ENCODE measurements around the gene ST3GAL4. TPM values are rescaled to one million over a fixed set of nuclear protein-coding genes. Genes with fewer than 3 reads are reported as not detected.

The ST3GAL4 gene
- total and polyA plus RNA-seq, 10 of the 15 experiments (the other 5 are each of a cell fraction or from before 2014, with no cell fraction given), result 3.8 to 8.1 (median 6.5) TPM; not detected in 2

GRCh38 chr11:126361400-126361799 is 5.9 kb downstream of the ST3GAL4 start:
- intact Hi-C loops (cut with micrococcal nuclease; ENCODE audit: unreplicated experiment) (no loop called here), in situ Hi-C loops (cut with MboI) (no loop called here)
- H3K4me3 ChIP-seq, result no peak overlapping the region
- no peaks in the 10 kb centered on the region for H3K27me3 ChIP-seq (replicated peaks in 1 of 2; ENCODE audit: control insufficient read depth in 2 of 2, insufficient read depth in 2 of 2, low read length in 1 of 2)
- ChIA-PET CTCF (interaction anchor here (0.6 kb wide), 1 partner anchor 103 kb away, joined by 3 read pairs; no protein-coding TSS in a partner anchor), SMC1A (ENCODE audit: uncharacterized antibody, unreplicated experiment) (no interaction called here), RAD21 (ENCODE audit: unreplicated experiment) (no interaction called here), POLR2A (interaction anchor here (0.5 kb wide), 1 partner anchor 15 kb away, joined by 4 read pairs; no protein-coding TSS in a partner anchor)
- TF ChIP-seq ATF2 (IDR thresholded peaks at IDR 0.05; ENCODE audit: low read length) (no peak), BCL3 (IDR thresholded peaks at IDR 0.05; ENCODE audit: borderline replicate concordance, insufficient read depth, low read depth, low read length, poor library complexity, severe bottlenecking) (no peak), KDM1A (IDR thresholded peaks at IDR 0.05; ENCODE audit: borderline replicate concordance) (no peak), POLR2A (IDR thresholded peaks at IDR 0.05; ENCODE audit: low read depth, low read length) (no peak), STAT1 (conservative IDR thresholded peaks at IDR 0.05) (no peak), HSF1 (IDR thresholded peaks at IDR 0.05; ENCODE audit: low read depth, low read length) (no peak)
- H3K4me1 ChIP-seq (ENCODE audit: control insufficient read depth, insufficient read depth, low read length), result peaks cover 3% of the 10 kb centered on the region
- whole genome bisulfite sequencing (ENCODE audit: insufficient coverage, insufficient replicate concordance, low lambda C conversion rate, missing lambda C conversion rate), result 52% methylated on average over 5 of the region's 5 CpGs
- H3K9ac ChIP-seq (ENCODE audit: control insufficient read depth, insufficient read depth, low read length), result no peak overlapping the region
- H3K27ac ChIP-seq (ENCODE audit: control insufficient read depth, insufficient read depth), result no peak overlapping the region
- H4K20me1 ChIP-seq (ENCODE audit: control insufficient read depth, insufficient read depth), result no peaks in the 10 kb centered on the region
- DNase-seq (ENCODE audit: low read depth, low spot score), result no peak
- H3K36me3 ChIP-seq (ENCODE audit: control insufficient read depth in 2 of 2, insufficient read depth in 2 of 2, low read length in 1 of 2), result no peaks in the 10 kb centered on the region
- no peaks in the 10 kb centered on the region for H3K79me2 ChIP-seq (ENCODE audit: control insufficient read depth, insufficient read depth, low read length)
- BruUV-seq (replicated peaks), result no TSS peak
- FAIRE-seq, result no peak
- no peak overlapping the region for H3K4me2 ChIP-seq (ENCODE audit: control insufficient read depth, insufficient read depth)
- no peak for ATAC-seq
- H3K9me3 ChIP-seq (replicated peaks; ENCODE audit: control insufficient read depth, insufficient read depth, low read length), result no peaks in the 10 kb centered on the region
- H2AFZ ChIP-seq (ENCODE audit: control insufficient read depth, low read depth, low read length), result no peak overlapping the region

Measured in GM12878 (cell line).